GM18951 (cell line): Measurements from ENCODE around the gene GAN.
"Not testable (repeated sequence)": the region's sequence is repeated elsewhere in the genome, so short reads cannot be mapped to it uniquely, and the experiment has no call there.

Experiments used
- POLR2A ChIP-seq: IDR thresholded peaks from 4 replicates; pipeline ENCODE4 v1.6.1; 2011; ENCODE audit warnings: mild to moderate bottlenecking; ENCODE audit not compliant: insufficient read length, insufficient read depth; ENCODE audit errors: extremely low read depth
- in situ Hi-C: fragments of 300-500 bp; cut with MboI; formaldehyde crosslinking; loops from one replicate; pipeline ENCODE4 v1.12.0; 2022; ENCODE audit warnings: low sequenced_read_pairs, mixed read lengths, inconsistent platforms; ENCODE audit not compliant: unreplicated experiment

The GAN gene

GRCh38 chr16:81421536-81421935, 106.8 kb downstream of the GAN start:
- in situ Hi-C loops: no loop called here
- no peak for TF ChIP-seq POLR2A

- in situ Hi-C loops: not testable (repeated sequence)
Measured at GRCh38 chr16:81422153-81422552, 107.4 kb downstream of the GAN start.

- in situ Hi-C loops: no loop called here
- no peak for TF ChIP-seq POLR2A
Measured at GRCh38 chr16:81424771-81425170, 110.0 kb downstream of the GAN start.

DNA sequence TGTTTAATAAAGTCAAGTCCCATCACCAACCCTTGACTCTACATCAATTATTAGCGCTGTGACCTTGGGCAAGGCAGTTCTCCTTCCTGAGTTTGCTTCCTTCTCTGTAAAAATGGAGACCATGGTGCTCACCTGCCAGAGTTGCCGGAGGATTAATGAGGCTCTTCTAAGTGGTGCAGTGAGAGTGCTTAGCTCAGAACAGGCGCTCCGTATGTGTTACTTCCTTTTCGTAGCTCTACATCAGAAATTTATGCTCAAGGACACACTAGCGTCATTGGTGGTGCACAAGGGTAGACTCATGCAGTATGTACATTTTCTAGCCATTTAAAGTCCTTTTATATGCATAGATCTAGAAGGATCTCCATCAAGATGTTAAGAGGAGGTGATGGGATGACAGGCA, 112.5 kb downstream of the GAN start:
- in situ Hi-C loops: no loop called here
- no peak for TF ChIP-seq POLR2A

- no peak for TF ChIP-seq POLR2A
- in situ Hi-C loops: no loop called here
Measured at GRCh38 chr16:81429045-81429521, 114.3 kb downstream of the GAN start.

DNA sequence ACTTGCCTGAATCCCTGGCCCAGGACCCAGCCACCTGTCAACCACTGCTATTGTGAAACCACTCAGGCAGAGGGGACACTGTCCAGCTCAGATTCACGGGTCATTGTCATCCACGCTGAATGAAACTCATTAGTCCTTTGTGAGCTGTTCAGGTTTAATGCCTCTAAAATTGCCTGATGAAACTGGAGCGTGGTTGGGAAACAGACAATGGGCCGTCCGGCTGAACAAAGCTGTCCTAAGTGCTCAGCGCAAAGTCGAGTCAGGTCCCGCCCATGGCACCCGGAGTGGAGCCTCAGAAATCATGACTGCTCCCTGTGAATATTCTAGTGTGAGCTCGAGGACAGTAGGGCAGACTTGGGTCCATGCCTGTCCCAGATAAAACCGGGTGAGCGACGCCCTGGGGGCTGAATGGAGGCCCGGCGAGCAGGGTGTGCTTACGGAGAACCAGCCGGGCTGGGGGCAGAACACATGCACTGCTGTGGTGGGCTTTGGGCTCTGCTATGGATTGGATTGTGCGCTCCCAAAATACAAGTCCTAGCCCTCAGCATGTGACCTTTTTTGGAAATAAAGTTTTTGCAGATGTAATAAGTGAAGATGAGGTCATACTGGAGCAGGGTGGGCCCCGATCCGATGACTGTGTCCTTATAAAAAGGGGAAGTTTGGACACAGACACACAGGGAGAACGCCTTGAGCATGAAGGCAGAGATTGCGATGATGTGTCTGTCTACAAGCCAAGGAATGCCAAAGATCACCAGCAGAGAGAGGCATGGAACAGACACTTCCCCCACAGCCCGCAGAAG, 117.0 kb downstream of the GAN start:
- in situ Hi-C loops: no loop called here
- no peak for TF ChIP-seq POLR2A

DNA sequence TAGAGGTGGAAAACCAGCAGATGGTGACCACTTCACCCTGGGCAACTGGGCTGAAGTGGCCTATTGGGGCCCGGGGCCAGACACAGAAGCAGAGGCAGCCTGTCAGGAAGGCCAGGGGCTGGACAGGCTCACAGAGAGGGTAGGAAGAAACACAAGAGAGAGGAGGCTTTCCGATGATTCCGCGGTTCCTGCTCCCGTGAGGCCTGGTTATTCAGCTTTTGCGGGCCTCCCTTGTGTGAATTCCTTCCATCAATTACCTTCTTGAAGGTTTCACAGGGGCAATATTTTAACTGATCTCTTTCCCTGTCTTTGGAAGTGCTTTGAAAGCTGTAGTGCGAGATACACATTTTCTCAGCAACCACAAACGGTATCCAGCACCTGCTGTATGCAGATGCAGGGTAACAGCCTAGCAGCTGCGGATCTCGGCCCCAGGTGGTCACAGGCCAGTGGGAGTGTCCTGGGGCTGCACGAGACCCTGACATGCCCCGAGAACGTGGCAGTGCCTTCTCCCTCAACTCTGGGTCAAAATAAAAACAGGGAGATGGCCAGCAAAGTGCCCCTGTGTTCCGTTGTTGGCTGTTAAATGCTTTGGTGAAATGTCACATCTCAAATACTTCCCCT, 118.3 kb downstream of the GAN start:
- TF ChIP-seq POLR2A: no peak
- in situ Hi-C loops: no loop called here

GRCh38 chr16:81435103-81435502, 120.3 kb downstream of the GAN start:
- TF ChIP-seq POLR2A: no peak
- in situ Hi-C loops: no loop called here

DNA sequence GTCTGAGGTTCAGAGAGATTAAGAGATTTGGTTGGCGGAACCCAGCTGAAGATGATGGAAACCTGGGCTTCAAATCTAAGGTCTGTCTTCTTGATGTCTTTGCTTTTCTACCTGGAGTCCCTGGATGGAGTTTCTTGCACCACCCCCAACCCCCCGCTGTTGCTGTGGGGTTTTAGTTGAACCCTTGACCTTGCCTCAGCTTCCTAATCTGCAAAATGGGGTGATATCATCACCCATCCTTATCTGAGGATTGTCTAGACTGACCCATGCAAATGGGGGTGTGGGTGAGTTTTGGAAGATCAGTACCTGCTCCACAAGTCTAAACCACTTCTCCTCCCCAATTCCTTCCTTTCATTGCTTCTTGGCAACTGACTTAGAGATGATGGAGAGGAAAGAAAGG, 120.8 kb downstream of the GAN start:
- in situ Hi-C loops: no loop called here
- TF ChIP-seq POLR2A: no peak

- in situ Hi-C loops: no loop called here
- TF ChIP-seq POLR2A: no peak
Measured at GRCh38 chr16:81436386-81436785, 121.6 kb downstream of the GAN start.

GRCh38 chr16:81437865-81438264, 123.1 kb downstream of the GAN start:
- in situ Hi-C loops: no loop called here

More at GRCh38 chr16:81437865-81438264, 123.1 kb downstream of the GAN start:
- TF ChIP-seq POLR2A: no peak
